Measurements from ENCODE around the gene ZNF219. TPM values are rescaled to one million over a fixed set of nuclear protein-coding genes. Genes with fewer than 3 reads are reported as not detected.

ZNF219 gene
- total and polyA plus RNA-seq, 2 of the 13 experiments (the other 11 are each of a cell fraction or from before 2014, with no cell fraction given): 34.5 to 36.6 TPM

- Histone ChIP-seq H3K4me3 (replicated peaks in 1 of 3; ENCODE audit: insufficient read depth in 1 of 3, low read depth in 2 of 3, low read length in 3 of 3) (no peak within 1 kb of the TSS), H3K9me3 (ENCODE audit: low read length) (no peaks in the 10 kb centered on the region), H3K79me2 (ENCODE audit: insufficient read depth, low read length) (peaks cover 31% of the 10 kb centered on the region), H3K4me1 (ENCODE audit: insufficient read depth, low read length) (peaks cover 76% of the 10 kb centered on the region), H3K27me3 (ENCODE audit: control insufficient read depth in 1 of 2, insufficient read depth in 2 of 2, low read length in 2 of 2) (no peaks in the 10 kb centered on the region; a peak in 1 of 5 replicates), H3K9ac (ENCODE audit: insufficient read depth, low read depth, low read length) (no peak within 1 kb of the TSS), H3K36me3 (replicated peaks in 1 of 2; ENCODE audit: control insufficient read depth in 1 of 2, insufficient read depth in 2 of 2, low read length in 2 of 2) (no peaks in the 10 kb centered on the region), H2AFZ (ENCODE audit: low read length) (no peak within 1 kb of the TSS), H3K27ac (ENCODE audit: extremely low read length, insufficient read depth, low read length) (no peak within 1 kb of the TSS), H4K20me1 (ENCODE audit: insufficient read depth, low read length) (no peaks in the 10 kb centered on the region), H3K4me2 (ENCODE audit: low read depth, low read length) (no peak within 1 kb of the TSS)
- intact Hi-C loops (cut with micrococcal nuclease; ENCODE audit: unreplicated experiment): no loop called here
- 90% methylated on average over 5 of the region's 5 CpGs for WGBS (ENCODE audit: low lambda C conversion rate)
- TF ChIP-seq RCOR2 (CRISPR knock-in tag; IDR thresholded peaks at IDR 0.05) (no peak), BRD4 (CRISPR knock-in tag; IDR thresholded peaks at IDR 0.05) (no peak), ZNF367 (CRISPR knock-in tag; IDR thresholded peaks at IDR 0.05; ENCODE audit: borderline replicate concordance) (no peak), DBP (CRISPR knock-in tag; IDR thresholded peaks at IDR 0.05; ENCODE audit: not compliant biosample characterization) (no peak), ZNF687 (CRISPR knock-in tag; IDR thresholded peaks at IDR 0.05) (no peak), ZNF383 (CRISPR knock-in tag; IDR thresholded peaks at IDR 0.05; ENCODE audit: borderline replicate concordance) (no peak)
- POLR2A ChIA-PET: interaction anchor here (6.5 kb wide), 1 partner anchor 31 kb away, joined by 141 read pairs; the partner anchor contains the start of gene ARHGEF40
- ATAC-seq (no peak), DNase-seq (ENCODE audit: low spot score) (no peak), FAIRE-seq (no peak)
- CTCF ChIA-PET (ENCODE audit: low intra/inter-chr PET ratio, low total read pairs): no interaction called here
- BruUV-seq (replicated peaks): no TSS peak
- in situ Hi-C loops (cut with HindIII; ENCODE audit: extremely low pct_ligation_motif_present, low pct_unique_long_range_greater_than_20kb): loop anchor here (5.0 kb wide), 2 partner anchors 34 to 84 kb away; no protein-coding TSS in a partner anchor
Measured at GRCh38 chr14:21100931-21101330, 2.5 kb upstream of the ZNF219 start, which contains the start of gene TMEM253. TMEM253 (plus strand) TSS chr14:21101066; CDS start chr14:21101344, 278 bp downstream.

Data from HepG2 (cell line).